Retinal pigment epithelial cell (primary cell): Measurements from ENCODE around the gene APLP2.

Experiments used
- DNase-seq: peaks from one replicate; pipeline ENCODE4 v3.0.0-alpha.2; 2010; ENCODE audit warnings: low read depth
- H3K4me3 ChIP-seq: 2 replicates; pipeline ENCODE4 v1.5.1; 2011; ENCODE audit warnings: mild to moderate bottlenecking, low read length, control low read depth, moderate library complexity
- TF ChIP-seq, protein P1 (sequence below): conservative IDR thresholded peaks from 2 replicates; pipeline ENCODE4 v1.5.1; 2011; ENCODE audit warnings: low read depth, low read length, control low read depth, inconsistent platforms

Gene APLP2

DNA sequence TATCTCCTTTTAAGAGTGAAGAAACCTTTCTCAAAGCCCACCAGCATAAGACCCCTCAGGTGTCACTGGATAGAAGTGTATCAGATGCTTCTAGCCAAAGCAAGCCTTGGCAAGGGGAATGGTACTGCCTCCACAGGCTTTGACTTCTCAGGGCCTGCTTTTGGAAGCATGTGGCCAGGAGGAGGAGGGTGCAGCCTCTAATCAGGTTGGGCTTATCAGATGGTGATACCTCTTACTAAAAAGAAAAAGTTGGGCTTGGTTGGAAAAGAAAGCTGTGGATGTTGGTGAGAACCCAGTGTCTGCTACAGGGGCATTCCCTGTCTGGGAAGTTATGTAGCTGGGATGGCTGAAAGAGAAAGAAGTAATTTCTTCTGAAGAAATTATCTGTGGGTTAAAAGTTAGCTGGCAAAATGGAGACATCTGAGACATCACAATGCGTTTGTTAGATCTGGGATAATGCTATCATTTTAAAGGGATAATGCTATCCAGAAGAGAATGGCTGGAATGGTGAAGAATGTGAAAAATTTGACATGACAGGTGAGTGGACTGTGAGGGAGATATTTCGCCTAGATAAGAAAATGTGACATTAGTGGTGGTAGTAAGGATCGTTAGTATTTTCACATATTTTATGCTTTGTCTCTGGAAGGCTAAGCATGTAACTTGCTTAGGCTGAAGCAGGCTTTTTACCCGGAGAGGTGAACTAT is 7.2 kb downstream of the APLP2 start:
- DNase-seq = no peak
- H3K4me3 ChIP-seq = no peak overlapping the region
- TF ChIP-seq, protein P1, sequence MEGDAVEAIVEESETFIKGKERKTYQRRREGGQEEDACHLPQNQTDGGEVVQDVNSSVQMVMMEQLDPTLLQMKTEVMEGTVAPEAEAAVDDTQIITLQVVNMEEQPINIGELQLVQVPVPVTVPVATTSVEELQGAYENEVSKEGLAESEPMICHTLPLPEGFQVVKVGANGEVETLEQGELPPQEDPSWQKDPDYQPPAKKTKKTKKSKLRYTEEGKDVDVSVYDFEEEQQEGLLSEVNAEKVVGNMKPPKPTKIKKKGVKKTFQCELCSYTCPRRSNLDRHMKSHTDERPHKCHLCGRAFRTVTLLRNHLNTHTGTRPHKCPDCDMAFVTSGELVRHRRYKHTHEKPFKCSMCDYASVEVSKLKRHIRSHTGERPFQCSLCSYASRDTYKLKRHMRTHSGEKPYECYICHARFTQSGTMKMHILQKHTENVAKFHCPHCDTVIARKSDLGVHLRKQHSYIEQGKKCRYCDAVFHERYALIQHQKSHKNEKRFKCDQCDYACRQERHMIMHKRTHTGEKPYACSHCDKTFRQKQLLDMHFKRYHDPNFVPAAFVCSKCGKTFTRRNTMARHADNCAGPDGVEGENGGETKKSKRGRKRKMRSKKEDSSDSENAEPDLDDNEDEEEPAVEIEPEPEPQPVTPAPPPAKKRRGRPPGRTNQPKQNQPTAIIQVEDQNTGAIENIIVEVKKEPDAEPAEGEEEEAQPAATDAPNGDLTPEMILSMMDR = no peak

DNA sequence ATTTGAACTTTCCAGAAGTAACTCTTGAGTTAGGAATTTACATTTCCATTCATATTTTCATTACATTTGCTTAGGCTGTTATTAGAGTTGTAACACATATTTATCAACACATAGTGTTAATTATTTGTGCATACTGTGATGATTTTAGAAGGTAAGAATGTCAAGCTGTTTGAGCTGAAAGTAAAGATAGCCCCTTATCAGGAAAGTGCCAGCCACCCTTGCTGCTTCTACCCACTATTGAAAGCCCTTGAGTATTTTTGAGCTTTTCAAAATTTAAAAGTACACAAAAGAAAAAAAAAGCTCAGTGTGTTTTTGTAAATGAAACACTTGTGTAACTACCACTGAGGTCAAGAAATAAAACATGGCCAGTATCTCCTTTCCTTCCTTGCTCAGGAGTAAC is 8.0 kb downstream of the APLP2 start:
- H3K4me3 ChIP-seq = no peak overlapping the region
- TF ChIP-seq, protein P1 = no peak
- no peak for DNase-seq

GRCh38 chr11:130078080-130078479 is 8.4 kb downstream of the APLP2 start:
- H3K4me3 ChIP-seq = no peak overlapping the region
- TF ChIP-seq, protein P1 = no peak
- DNase-seq = no peak

- TF ChIP-seq, protein P1 = no peak
- H3K4me3 ChIP-seq = no peak overlapping the region
Observed at GRCh38 chr11:130085671-130086290, 16.1 kb downstream of the APLP2 start.

GRCh38 chr11:130086669-130087068 is 17.0 kb downstream of the APLP2 start:
- no peak overlapping the region for H3K4me3 ChIP-seq
- DNase-seq = no peak
- TF ChIP-seq, protein P1 = no peak

More at GRCh38 chr11:130085671-130086290, 16.1 kb downstream of the APLP2 start:
- DNase-seq = no peak

- TF ChIP-seq, protein P1 = no peak
- no peak overlapping the region for H3K4me3 ChIP-seq
- no peak for DNase-seq
Observed at GRCh38 chr11:130087294-130087926, 17.7 kb downstream of the APLP2 start.
